RWPE1 (cell line): ENCODE measurements around the gene COL5A1.

Experiments used
- CTCF ChIA-PET: fragments of 350-600 bp; sonication (Branson Sonifier 250); formaldehyde crosslinking; extraction: SDS; loops from one replicate; lab custom pipeline; 2021; lab: Yijun Ruan, JAX
- POLR2A ChIA-PET: fragments of 400-600 bp; formaldehyde crosslinking; extraction: SDS; loops from one replicate; lab custom pipeline; 2020; ENCODE audit warnings: antibody characterized with exemption; ENCODE audit not compliant: low non-redundant PET; lab: Yijun Ruan, JAX
- DNase-seq: peaks from one replicate; pipeline ENCODE4 v3.0.0; 2012; ENCODE audit warnings: low spot score
- H3K27ac ChIP-seq: fragments of 450-650 bp; 2 replicates; pipeline ENCODE4 v1.5.1; 2017
- TF ChIP-seq, protein P1 (sequence below): fragments of 450-650 bp; conservative IDR thresholded peaks from 2 replicates; pipeline ENCODE4 v1.5.1; 2017; ENCODE audit warnings: low read depth, mild to moderate bottlenecking

Gene COL5A1

DNA sequence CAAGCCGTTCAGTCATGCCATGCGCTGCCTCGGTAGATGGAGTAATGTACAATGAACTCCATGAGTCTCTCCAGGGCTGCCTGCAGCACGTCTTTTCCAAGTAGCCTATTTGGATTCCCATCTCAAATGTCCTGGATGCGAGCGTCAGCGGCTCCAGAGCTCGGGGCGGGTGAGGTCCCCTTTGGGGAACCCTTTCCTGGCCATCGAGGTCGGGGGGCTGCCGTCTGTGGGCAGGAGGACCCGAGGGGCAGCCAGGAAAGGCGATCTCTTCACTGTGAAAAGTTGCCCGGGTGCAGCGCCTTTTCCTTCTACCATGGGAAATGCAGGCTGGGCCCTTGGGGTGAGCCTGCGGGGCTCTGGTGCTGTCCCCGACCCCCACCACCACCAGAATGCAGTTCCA, 202.1 kb downstream of the COL5A1 start:
- TF ChIP-seq, protein P1, sequence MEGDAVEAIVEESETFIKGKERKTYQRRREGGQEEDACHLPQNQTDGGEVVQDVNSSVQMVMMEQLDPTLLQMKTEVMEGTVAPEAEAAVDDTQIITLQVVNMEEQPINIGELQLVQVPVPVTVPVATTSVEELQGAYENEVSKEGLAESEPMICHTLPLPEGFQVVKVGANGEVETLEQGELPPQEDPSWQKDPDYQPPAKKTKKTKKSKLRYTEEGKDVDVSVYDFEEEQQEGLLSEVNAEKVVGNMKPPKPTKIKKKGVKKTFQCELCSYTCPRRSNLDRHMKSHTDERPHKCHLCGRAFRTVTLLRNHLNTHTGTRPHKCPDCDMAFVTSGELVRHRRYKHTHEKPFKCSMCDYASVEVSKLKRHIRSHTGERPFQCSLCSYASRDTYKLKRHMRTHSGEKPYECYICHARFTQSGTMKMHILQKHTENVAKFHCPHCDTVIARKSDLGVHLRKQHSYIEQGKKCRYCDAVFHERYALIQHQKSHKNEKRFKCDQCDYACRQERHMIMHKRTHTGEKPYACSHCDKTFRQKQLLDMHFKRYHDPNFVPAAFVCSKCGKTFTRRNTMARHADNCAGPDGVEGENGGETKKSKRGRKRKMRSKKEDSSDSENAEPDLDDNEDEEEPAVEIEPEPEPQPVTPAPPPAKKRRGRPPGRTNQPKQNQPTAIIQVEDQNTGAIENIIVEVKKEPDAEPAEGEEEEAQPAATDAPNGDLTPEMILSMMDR, result no peak
- CTCF ChIA-PET, result no interaction called here
- DNase-seq, result no peak
- H3K27ac ChIP-seq, result peak overlapping the region; percentile 5; the same call in 1 of the 2 replicates
- POLR2A ChIA-PET, result no interaction called here

DNA sequence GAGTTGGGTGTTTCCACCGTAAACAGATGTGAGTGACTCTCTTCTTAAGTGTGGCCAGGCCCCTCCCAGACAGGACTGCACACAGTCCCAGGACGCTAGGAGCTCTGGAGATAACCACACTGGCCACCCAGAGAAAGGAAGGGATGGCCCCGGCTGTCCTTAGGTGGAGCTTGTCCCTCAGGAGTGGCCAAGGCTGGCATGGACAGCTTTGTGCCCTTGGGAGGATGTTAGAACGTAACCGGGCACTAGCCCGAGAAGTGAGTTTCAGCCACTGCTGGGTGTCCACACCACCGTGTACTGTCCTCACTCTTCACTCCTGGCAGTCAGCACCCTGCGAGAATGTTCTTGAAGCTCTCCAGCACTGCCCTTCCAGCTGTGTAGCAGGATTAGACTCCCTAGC, 203.2 kb downstream of the COL5A1 start:
- no peak for DNase-seq
- TF ChIP-seq, protein P1, result no peak
- peak overlapping the region; percentile 5; the same call in 1 of the 2 replicates for H3K27ac ChIP-seq
- CTCF ChIA-PET, result no interaction called here
- POLR2A ChIA-PET, result no interaction called here

DNA sequence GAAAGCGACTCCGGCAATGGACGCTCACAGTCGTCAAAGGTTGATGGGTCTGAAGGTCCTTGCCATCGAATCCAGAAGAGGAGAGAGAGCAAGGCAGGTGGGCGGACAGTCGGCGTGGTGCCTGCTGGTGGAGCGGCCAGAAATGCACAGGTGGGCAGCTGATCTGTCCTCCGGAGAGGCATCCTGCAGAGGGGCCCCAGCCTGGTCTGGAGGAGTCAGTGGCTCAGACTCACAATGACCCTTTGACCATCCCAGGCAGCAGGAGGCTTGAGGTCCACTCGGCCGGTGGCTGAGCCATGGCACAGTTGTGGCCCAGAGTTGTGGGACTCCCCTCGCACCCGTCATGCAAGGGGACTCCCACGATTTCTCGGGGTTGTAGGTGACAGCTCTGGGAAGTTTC, 204.6 kb downstream of the COL5A1 start:
- TF ChIP-seq, protein P1, result no peak
- ChIA-PET POLR2A (no interaction called here), CTCF (no interaction called here)
- no peak for DNase-seq
- no peak overlapping the region for H3K27ac ChIP-seq

DNA sequence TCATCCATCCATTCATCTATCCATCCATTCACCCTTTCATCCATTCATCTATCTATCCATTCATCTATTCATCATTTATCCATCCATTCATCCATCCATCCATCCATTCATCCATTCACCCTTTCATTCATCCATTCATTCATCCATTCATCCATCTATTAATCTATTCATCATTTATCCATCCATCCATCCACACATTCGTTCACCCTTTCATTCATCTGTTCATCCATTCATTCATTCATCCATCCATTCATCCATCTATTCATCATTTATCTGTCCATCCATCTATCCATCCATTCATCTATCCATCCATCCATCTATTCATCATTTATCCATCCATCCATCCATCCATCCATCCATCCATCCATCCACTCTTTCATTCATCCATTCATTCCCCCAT, 205.1 kb downstream of the COL5A1 start:
- no peak for DNase-seq
- ChIA-PET POLR2A (no interaction called here), CTCF (no interaction called here)
- TF ChIP-seq, protein P1, result no peak
- no peak overlapping the region for H3K27ac ChIP-seq

DNA sequence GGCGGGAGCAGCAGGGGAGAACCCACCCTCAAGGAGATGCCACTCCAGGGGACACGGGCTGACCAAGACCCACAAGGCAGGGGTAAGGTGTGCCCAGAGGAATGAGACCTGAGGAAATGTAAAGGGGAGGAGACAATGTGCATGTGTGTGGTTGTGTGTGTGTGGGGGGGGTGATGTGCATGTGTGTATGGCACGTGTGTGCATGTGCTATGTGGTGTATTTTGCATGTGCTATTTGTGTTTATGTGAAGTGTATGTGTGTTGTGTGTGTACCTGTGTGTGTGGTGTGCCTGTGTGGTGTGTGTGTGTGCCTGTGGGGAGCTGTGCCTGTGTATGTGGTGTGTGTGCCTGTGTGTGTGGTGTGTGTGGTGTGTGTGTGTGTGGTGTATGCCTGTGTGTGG, 205.5 kb downstream of the COL5A1 start:
- no peak for DNase-seq
- TF ChIP-seq, protein P1, result no peak
- CTCF ChIA-PET, result no interaction called here
- no peak overlapping the region for H3K27ac ChIP-seq
- POLR2A ChIA-PET, result no interaction called here

DNA sequence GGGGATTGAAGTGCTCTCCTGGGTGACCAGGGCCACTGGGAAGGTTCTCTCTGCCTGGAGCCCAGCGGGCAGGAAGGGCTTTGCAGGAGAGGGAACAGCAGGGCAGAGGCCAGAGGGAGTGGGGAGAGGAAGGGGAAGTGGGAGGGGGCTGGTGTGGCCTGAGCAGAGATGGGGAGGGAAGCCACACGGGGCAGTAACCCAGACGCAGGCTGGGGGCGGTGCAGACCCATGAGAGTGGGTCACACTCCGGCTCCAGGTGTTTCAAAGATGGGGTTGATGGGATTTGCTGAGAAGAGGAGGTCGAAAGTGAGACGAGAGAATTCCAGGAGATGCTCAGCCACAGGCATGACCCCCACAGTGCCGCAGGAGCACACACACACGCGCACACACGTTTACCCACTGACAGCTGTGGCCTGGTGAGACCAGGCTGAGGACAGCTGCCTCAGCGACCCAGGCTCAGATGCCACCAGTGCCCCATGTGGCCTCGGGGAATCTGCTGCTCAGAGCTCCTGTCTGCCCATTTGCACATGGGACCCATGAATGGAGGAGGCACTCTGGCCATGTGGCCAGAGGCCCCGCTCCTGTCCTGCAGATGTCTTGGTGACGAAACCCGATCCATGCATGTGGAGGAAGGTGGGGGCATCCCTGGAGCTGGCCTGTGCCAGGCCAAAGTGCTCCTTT, 206.3 kb downstream of the COL5A1 start:
- DNase-seq, result no peak
- TF ChIP-seq, protein P1, result no peak
- ChIA-PET POLR2A (no interaction called here), CTCF (interaction anchor here (0.6 kb wide), 1 partner anchor 70 kb away, joined by 3 read pairs; no protein-coding TSS in a partner anchor)
- no peak overlapping the region for H3K27ac ChIP-seq
